GM12874 (cell line): ENCODE results near the gene NPBWR2.

Experiments used
- TF ChIP-seq, protein P1 (sequence below): IDR thresholded peaks from 2 replicates; pipeline ENCODE4 v1.5.1; 2011; ENCODE audit warnings: low read depth, mild to moderate bottlenecking, control low read depth, low read length, moderate library complexity; ENCODE audit not compliant: insufficient read depth

Gene NPBWR2, protein sequence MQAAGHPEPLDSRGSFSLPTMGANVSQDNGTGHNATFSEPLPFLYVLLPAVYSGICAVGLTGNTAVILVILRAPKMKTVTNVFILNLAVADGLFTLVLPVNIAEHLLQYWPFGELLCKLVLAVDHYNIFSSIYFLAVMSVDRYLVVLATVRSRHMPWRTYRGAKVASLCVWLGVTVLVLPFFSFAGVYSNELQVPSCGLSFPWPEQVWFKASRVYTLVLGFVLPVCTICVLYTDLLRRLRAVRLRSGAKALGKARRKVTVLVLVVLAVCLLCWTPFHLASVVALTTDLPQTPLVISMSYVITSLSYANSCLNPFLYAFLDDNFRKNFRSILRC

DNA sequence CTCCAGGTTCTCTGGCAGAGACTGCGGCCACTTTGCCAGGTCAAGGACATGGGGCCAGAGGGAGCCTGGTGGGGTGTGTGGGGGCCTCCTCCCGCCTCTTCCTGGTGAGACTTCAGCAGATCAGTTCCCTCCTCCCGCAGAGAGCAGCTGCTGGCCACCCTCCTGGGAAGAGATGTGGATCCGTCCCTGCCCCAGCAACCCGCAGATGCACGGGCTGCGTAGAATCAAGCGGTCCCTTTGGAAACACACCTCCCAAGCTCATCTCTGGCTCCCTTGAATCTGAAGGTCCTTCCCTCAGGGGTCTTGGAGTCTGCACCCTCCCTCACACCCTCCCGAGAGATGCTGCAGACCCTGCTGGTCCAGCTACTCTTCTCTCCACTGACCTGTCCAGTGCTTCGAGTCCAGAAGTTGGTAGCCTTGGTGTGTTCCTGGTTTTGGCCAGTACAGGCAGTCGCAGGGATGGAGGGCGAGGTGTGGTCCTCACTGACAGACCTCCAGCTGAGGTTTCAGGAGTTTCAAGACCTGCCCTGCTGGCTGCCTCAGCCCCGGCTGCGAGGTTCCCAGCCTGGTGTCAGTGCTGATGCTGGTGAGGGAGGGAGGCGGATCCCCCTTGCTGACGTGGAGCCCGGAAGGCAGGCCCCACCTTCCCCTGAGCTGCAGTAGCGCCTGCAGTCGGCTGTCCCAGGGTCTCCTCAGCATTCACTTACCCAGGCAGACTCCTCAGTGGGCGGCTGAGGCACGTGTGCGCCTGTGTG lies at the start of gene NPBWR2:
TSS of gene NPBWR2 (minus strand) at position 585 of the 755 bp plus-strand sequence. CDS start 734 bp downstream, outside the sequence.
- TF ChIP-seq, protein P1, sequence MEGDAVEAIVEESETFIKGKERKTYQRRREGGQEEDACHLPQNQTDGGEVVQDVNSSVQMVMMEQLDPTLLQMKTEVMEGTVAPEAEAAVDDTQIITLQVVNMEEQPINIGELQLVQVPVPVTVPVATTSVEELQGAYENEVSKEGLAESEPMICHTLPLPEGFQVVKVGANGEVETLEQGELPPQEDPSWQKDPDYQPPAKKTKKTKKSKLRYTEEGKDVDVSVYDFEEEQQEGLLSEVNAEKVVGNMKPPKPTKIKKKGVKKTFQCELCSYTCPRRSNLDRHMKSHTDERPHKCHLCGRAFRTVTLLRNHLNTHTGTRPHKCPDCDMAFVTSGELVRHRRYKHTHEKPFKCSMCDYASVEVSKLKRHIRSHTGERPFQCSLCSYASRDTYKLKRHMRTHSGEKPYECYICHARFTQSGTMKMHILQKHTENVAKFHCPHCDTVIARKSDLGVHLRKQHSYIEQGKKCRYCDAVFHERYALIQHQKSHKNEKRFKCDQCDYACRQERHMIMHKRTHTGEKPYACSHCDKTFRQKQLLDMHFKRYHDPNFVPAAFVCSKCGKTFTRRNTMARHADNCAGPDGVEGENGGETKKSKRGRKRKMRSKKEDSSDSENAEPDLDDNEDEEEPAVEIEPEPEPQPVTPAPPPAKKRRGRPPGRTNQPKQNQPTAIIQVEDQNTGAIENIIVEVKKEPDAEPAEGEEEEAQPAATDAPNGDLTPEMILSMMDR, result no peak

DNA sequence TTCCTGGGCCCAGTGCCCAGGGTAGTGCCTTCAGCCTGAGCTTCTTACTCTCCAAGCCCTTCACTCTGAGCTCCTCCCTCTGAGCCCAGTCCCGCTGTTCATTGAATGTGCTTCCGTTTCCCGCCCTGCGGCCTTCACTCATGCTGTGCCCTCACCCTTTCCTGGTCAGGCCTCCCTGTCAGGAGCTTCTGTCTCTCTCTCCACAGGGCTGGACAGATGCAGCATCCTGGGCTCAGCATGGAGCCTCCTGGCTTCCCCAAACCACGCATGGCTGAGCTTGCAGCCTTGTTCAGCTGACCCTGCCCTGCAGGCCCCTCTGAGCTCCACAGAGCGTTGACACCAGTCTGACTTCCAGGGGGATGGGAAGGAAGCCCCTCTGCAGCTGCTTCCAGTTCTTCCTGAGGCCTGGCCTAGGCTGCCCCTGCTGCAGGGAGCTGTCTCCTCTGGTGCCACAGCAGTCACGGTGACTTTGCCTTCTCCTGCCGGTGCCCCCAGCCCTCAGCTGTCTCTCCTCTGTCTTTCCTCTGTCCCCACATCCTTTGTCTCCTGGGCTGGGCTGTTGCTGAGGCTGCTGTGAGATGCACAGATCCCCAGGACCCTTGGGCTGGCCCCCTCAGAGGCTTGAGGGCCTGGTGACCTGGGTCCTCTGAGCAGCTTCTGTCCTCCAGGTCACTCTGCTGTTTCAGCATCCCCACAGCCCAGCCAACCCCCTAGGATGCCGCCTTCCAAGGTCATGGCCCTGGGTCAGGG lies 48.9 kb upstream of the NPBWR2 start:
- TF ChIP-seq, protein P1, result no peak

DNA sequence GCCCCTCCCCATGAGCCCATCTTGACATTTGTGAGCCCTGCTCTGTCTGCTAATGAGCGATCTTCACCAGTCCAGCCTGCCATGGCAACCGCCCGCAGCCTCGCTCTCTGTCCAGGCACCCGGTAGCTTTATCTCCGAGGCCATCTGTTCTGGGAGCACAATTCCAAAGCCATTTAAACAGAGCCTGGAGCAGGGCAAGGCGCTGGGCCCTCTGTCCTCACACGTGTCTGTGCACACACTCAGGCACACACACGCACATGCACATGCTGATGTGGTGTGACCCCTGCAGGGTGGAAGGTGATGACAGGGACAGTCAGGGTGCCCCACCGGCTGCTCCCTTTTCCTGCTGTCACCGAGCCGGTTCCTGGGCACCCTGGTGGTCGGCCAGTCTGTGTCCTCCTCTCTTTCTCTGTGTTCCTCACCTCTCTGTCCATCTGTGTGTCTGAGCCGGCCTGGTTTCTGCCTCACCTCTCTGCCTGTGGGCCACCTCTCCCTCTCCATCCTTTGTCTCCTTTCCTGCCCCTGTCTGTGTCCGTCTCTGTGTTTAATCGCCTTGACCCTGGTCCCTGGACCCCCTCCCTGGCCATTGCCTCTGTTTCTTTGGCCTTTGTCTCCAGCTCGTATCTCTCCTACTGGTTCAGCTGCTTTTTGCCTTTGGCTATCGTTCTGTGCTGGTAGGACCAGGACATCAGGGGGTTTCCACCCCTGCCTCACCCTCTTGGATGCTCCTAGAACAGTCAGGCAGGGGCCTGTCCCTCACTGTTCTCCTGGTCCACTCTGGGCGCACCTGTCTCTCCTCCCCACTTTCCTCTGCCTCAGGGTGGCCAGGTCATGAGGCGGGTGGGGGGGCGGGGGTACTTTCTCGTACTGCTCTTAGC lies 48.1 kb upstream of the NPBWR2 start:
- TF ChIP-seq, protein P1, result no peak

DNA sequence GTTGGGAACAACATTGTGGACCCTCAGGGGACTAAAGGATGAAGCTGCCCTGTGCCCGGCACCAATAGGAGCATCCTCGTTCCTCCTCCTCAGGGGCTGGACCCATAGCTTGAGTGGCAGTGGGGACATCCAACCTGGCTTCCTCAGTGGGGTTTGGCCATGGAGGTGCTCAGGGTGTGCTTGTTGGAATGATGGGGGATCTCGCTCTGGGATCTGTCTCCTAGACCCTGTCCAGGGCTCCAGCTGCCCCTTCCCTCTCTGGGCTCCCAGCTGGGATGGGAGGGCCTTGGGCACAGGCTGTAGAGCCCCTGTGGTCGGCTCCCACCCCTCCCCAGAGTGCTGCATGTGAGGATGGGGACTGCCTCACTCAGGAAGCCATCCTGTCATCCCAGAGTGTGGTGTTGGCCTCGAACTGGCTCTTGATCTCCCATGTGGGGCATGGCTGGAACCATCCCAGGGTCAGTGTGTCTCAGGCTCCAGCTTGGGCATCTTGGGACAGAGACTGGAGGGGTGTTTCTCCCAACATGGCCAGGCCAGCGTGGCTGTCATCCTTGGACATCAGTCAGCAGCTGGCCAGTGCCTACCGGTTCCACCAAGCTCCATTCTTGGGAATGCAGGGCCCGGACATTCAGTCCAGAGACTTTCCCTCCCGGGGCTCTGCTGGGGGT lies 47.4 kb upstream of the NPBWR2 start:
- TF ChIP-seq, protein P1, result no peak

DNA sequence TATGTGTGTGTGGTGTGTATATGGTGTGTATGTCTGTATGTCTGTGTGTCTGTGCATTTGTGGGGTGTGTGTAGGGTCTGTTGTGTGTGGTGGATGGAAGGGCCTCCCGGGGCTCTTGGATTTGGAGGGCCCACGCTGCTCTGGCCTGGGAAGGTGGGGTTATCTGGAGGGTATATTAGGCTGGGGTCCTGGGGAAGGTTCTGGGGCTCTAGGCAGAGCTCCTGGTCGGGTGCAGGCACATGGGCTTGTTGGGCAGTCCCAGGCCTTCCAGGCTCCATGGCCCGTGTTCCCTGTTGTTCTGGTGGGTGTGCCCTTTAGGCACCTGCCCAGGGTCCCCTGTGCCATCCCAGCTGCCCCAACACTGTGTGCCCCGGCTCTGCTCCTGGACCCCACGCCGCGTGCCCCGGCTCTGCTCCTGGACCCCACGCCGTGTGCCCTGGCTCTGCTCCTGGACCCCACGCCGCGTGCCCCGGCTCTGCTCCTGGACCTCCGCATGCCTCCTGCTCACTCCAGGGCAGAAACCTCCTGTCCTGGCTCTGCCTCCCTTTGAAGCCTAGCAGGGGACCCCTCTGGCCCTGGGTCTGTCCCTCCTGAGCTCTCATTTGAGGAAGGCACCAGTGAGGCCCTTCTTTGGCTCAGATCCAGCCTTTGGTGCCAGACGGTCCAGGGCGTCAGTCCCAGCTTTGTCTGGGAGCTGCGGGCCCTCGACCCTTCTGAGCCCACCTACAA lies 46.7 kb upstream of the NPBWR2 start:
- TF ChIP-seq, protein P1, result no peak

DNA sequence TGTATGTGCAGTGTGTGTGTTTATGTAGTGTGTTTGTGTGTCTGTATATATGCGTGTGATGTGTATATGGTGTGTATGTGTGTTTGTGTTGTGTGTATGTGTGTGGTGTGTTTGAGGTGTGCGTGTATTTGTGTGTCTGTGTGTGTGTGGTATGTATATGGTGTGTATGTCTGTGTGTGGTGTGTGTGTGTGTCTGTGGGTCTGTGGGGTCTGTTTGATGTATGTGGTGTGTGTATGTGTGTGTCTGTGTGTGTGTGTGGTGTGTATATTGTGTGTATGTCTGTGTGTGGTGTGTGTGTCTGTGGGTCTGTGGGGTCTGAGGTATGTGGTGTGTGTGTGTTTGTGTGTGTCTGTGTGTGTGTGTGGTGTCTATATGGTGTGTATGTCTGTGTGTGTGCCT lies 46.0 kb upstream of the NPBWR2 start:
- TF ChIP-seq, protein P1, result no peak
